ENCODE results near the gene SARNP. TPM values are rescaled to one million over a fixed set of nuclear protein-coding genes. Genes with fewer than 3 reads are reported as not detected.

Gene SARNP
- total and polyA plus RNA-seq, 9 of the 15 experiments (the other 6 are each of a cell fraction or from before 2014, with no cell fraction given): 70.1 to 400 (median 198) TPM

GRCh38 chr12:55817345-55818139 is at the start of gene SARNP, which contains the start of gene ORMDL2 (continued):
- TF ChIP-seq MAX (CRISPR knock-in tag; IDR thresholded peaks at IDR 0.05) (no peak), LEF1 (IDR thresholded peaks at IDR 0.05) (no peak), C11orf30 (IDR thresholded peaks at IDR 0.05; ENCODE audit: low read depth) (peak; percentile 79), STAT5A (IDR thresholded peaks at IDR 0.05; ENCODE audit: borderline replicate concordance, low read length) (no peak), ZNF3 (CRISPR knock-in tag; IDR thresholded peaks at IDR 0.05) (no peak), XRCC4 (IDR thresholded peaks at IDR 0.05; ENCODE audit: extremely low read depth, insufficient read depth, insufficient read length) (no peak), MYC (IDR thresholded peaks at IDR 0.05; ENCODE audit: low read depth, low read length) (peak; percentile 61), MYC (CRISPR knock-in tag; IDR thresholded peaks at IDR 0.05; ENCODE audit: borderline replicate concordance, low read depth) (peak; percentile 33; the same call in 1 of the 2 replicates), MECOM (CRISPR knock-in tag; IDR thresholded peaks at IDR 0.05) (no peak), BRCA1 (IDR thresholded peaks at IDR 0.05) (no peak), BRCA1 (CRISPR knock-in tag; IDR thresholded peaks at IDR 0.05) (no peak), ZBTB43 (CRISPR knock-in tag; IDR thresholded peaks at IDR 0.05) (no peak), ZNF140 (CRISPR knock-in tag; IDR thresholded peaks at IDR 0.05) (no peak), SMAD2 (IDR thresholded peaks at IDR 0.05; ENCODE audit: low read depth, low read length) (no peak), REST (IDR thresholded peaks at IDR 0.05; ENCODE audit: borderline replicate concordance) (no peak), REST (CRISPR knock-in tag; IDR thresholded peaks at IDR 0.05; ENCODE audit: low read depth) (0 out of 2 replicates have a peak, but pooled peaks have one; percentile 16), CREB3 (tag; conservative IDR thresholded peaks at IDR 0.05; ENCODE audit: low read depth) (no peak)

All from K562 (cell line).